HG02973 (cell line): Measurements from ENCODE around the gene SMYD2.

ENCODE experiments used
- ATAC-seq: cut with Tn5 transposase; IDR thresholded peaks from one replicate; pipeline ENCODE4 v1.9.1; 2021; ENCODE audit warnings: moderate library complexity; ENCODE audit not compliant: unreplicated experiment

SMYD2 gene, protein sequence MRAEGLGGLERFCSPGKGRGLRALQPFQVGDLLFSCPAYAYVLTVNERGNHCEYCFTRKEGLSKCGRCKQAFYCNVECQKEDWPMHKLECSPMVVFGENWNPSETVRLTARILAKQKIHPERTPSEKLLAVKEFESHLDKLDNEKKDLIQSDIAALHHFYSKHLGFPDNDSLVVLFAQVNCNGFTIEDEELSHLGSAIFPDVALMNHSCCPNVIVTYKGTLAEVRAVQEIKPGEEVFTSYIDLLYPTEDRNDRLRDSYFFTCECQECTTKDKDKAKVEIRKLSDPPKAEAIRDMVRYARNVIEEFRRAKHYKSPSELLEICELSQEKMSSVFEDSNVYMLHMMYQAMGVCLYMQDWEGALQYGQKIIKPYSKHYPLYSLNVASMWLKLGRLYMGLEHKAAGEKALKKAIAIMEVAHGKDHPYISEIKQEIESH

DNA sequence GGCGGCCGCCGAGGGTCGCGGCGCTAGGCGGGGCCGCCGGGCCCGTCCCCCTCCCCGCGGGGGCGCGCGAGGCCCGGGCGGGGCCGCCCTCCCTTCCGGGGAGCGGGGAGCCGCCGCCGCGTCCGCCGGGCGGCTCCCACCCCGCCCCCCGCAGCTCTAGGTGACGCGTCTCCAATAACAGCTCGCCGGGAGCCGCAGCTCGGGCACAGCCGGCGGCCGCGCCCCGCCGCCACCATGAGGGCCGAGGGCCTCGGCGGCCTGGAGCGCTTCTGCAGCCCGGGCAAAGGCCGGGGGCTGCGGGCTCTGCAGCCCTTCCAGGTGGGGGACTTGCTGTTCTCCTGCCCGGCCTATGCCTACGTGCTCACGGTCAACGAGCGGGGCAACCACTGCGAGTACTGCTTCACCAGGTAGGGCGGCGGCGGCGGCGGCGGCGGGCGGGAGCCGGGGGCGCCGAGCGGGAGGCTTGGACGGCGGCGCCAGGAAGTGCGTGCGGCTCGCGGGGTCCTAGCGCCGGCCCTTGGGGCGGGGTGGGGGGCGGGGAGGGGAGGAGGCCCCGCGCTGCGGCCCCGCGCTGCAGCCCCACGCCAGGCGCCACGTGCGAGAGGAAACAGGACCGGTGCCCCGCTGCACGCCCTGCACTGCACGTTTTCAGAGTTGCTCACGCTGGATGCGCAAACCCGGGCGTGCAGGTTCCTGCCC, at the start of gene SMYD2:
SMYD2 (plus strand) TSS at position 139 of the 699 bp plus-strand sequence; CDS start at position 235, 96 bp downstream.
- peak; percentile 70 for ATAC-seq

DNA sequence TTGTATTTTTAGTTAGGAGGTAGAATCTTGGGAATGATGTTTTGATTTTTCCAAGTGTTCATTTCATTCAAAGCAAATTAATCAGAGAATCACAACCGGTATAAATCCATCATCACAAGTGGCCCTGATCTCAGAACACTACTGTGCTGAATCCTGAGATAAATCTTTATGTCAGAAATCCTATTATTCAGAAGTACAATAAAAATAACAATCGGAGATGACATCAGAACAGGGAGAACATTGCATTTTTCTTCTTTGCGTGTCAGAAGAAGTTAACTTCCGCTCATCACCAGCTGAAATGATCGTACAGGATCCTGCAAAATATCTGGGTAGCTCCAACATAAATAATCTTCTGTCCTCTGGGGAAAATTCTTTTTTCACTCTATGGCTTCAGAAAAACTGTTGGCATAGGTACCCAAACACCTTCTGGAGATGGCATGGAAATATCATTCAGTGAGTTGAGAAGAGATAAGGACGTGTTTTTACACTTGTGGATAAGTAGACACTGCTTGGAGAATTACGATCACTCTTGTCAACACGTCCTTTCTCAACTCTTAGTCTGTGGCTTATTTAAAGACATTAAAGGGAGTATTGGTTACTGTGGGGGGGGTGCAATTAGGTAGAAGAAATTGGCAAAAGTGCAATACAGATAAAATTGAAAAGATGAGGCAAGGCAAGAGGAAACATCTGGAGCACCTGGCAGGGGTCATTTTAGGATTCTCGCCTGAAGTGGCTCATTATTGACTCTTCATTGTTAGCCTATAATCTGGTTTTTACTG, 46.9 kb upstream of the SMYD2 start:
- ATAC-seq: no peak

DNA sequence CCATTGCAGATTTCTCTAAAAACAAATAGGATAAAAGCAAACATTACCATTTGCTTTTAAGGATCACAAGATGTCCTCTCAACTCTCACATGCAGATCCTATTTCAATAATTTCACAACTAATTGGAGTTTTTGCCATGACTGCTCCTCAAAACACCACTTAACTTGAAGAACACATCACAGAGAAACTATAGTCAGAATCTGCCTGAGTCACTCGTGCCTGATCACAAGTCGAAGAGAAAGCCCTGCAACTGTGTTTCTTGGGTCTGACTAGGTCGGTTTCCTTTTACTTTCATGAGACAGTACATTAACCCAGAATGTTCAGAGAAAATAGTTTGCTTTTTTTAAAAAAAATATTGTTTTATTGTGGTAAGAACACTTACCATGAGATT, 46.3 kb upstream of the SMYD2 start:
- ATAC-seq: no peak

DNA sequence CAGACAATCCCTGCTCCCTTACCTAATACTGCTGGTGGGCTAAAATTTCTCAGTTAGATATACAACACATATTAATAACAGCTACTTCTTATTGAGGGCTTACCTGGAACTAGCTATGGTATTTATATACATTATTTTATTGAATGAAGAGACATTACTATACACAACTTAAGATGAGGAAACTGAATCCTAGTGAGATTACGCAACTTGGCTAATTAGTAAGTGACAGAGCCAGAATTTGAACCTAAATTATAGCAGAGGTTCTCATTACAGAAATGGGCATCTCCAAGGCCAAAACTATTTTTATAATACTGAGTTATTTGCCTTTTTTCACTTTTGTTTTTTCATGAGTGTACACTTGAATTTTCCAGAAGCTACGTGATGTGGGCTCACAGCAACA, 44.5 kb upstream of the SMYD2 start:
- ATAC-seq: no peak

DNA sequence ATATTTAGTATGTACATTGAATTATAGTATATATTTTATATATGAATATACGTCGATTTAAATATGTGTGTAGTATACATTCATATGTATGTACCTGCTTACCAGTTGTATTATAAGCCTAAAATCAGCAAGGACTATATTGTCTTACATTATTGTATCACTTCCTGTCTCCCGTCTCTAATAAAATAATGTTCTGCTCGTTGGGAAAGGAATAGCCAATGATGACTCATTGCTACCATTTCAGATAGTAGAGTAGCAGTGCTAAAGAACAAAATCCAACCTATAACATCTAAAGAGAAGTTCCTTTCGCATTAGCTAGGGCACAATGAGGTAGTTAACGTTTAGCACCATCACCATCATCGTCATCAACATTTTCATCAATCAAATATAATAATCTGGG, 39.9 kb upstream of the SMYD2 start:
- no peak for ATAC-seq

DNA sequence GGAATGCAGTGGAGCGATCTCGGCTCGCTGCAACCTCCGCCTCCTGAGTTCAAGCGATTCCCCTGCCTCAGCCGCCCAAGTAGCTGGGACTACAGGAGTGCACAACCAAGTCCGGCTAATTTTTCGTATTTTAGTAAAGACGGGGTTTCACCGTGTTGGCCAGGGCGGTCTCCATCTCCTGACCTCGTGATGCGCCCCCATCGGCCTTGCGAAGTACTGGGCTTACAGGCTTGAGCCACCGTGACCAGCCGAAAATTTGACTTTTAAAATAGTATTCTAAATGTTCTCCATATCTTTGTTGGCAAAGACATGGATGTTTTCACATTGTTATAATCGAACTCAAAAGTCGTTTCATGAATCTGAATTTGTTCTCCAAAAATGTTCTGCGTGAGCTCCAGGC, 36.7 kb upstream of the SMYD2 start:
- ATAC-seq: no peak

DNA sequence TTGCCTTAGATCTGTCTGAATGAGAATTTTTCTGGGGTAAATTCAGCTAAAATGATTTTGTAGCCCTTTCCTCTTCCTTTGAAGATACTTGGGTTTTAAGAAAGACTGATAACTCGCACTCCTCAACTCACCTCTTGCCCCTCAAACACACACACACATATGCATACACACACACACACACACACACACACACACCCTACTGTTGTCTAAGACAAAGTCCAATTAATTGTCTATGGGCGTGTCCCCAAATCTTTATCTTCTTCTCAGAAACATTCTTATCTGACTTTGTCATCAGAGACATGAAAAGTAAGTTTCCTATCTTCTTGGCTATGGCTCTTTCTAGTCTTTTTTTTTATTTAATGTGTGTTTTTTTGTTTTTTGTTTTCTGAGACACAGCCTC, 36.1 kb upstream of the SMYD2 start:
- ATAC-seq: no peak

DNA sequence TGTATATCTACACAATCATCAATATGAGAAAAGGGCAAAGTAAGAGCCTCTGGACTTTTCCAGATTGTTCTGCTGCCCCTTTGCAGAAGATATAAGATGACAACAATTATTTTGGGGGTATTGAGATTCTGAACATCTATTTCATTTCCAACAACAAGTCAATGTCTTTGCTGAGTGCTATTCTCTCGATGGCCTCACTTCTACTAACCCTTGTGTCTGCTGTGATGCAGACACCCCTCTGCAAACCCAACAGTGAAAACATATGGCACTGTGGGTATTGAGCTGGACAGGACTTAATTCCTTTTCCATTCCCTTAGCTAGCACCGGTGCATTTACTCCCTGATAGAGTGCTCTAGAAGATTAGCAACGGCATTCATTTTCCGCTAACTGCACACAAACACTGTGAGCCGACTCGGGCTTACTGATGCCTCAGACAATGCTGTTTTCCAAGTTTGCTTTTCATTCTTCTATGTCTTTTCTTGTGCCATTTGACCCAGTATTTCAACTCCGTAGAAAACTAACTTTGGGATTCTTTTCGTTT, 33.4 kb upstream of the SMYD2 start:
- ATAC-seq: no peak

DNA sequence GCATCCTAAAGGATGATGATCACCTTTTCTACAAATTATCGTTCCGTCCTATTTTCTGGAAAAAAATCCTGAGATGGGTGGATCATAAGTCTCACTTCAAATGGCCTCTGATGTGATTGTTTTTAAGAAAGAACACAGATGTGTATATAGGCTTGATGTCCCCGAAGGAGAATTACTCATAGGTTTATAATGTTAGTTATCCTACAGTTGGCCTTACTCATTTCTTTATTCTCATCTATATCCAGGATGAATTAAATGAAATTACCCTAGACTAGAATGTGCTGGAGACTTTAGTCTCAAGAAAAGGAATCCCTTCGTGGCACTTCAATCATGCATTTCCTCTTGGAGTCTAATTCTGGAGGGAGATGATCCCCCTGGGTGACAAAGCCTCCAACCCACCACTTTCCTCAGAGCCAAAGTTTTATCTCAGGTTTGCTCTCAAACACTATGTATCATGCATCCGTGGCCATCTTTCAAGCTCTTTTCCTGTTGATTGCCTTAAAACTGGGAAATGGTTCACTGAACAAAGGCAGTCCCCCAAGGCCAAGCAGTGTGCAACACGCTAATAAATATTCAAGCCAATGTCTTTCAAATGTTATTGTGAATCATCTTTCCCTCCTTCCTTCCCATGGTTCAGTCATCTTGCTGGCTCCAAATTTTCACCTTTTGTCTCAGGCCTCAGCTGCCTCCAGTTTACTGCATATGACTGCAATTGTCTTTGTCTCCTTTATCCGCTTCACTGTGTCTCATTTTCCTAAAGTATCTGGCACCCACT, 32.5 kb upstream of the SMYD2 start:
- no peak for ATAC-seq

DNA sequence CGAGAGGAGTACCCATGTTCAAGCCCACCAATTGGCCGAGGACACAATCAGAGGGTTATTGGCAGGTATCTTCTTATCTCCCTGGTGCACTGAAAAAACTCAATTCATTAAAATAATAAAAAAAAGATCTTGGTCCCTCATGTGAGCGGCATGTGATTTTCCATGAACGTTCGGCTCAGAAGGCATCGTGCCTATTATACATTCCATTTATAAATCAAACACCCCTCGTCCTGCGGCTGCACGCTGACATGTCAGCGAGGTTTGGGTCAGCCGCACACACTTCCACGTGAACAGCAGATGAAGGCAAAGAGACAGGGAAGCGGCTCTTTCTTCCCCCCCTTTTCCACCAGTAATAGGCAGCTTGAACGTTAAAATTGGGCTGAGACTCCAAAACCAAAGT, 31.3 kb upstream of the SMYD2 start:
- no peak for ATAC-seq

DNA sequence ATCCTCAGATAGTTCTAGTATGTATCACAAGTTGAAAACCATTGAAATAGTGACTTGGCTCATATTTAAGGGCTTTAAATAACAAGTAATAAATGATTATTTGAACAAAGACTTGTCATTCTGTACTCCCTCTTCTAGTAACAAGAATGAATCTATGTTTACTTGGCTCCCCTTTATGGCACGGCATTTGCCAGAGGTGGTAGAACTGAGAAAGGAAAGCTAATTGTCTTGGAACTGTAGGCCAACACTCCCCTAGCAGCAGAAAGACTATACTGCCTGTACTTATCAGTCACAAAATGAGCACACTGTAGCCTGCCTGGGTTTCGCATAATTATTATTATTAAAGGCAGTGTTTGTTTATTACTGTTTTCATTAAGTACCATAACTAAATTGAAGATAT, 29.6 kb upstream of the SMYD2 start:
- ATAC-seq: no peak

DNA sequence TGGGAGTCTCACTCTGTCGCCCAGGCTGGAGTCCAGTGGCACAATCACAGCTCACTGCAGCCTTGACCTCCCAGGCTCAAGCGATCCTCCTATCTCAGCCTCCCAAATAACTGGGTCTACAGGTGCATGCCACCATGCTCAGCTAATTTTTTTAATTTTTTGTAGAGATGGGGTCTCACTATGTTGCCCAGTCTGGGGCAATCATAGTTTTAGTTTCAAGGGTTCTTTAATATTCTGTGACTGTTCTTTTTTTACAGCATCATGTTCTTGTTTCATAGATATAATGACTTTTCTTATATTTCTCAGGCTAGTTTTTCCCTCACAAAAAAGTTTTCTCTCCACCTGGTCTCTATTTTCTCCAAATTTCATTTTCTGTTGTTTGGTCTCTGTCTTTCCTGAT, 25.4 kb upstream of the SMYD2 start:
- ATAC-seq: no peak

DNA sequence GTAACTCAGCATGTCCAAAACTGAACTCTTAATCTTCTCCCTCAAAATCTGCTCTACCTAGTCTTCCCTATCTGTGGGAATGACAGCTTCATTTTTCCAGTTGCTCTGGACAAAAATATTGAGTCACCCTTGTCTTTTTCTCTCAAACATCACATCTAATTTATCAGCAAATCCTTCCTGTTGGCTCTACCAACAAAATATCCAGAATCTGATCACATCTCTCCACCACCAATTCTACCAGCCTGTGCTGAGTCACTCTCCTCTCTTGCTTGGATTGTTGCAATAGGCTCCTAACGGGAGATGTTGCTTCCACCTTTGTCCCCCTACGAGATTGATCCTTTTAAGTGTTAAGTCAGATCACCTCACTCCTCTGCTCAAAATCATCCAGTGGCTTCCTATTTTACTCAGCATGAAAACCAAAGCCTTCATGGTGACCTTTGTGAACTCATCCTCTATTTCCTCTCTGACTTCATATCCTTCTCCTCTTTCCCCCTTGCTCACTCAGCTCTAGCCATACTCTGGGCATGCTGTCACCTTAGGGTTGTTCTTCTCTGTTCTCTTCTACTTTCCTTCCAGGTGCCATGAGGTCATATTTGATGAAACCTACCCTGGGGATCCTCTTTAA, 21.5 kb upstream of the SMYD2 start:
- no peak for ATAC-seq

DNA sequence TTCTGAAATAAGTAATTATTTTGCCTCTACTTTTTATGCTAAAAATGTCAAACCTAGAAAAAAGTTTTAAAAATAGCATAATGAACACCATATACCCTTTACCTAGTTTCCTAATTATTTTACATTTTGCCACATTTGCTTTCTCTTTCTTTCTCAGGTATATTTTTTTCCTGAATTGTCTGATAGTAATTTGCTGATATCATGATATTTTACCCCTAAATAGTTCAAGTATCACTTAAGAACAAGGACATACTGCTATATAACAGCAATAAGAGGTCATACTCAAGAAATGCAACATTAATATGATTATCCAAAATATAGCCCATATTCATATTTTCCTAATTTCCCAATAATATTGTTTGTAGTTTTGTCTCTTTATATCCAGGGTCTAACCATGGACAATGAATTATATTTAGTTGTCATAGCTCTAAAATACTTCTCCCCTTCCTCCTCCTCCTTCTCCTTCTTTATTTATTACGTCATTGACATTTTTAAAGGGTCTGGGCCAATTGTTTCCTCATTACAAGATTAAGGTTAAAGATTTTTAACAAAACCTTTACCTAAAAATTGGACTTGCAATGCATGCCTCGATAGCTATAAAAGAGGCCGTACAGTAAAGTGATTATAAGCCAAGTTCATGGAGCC, 20.3 kb upstream of the SMYD2 start:
- ATAC-seq: no peak

DNA sequence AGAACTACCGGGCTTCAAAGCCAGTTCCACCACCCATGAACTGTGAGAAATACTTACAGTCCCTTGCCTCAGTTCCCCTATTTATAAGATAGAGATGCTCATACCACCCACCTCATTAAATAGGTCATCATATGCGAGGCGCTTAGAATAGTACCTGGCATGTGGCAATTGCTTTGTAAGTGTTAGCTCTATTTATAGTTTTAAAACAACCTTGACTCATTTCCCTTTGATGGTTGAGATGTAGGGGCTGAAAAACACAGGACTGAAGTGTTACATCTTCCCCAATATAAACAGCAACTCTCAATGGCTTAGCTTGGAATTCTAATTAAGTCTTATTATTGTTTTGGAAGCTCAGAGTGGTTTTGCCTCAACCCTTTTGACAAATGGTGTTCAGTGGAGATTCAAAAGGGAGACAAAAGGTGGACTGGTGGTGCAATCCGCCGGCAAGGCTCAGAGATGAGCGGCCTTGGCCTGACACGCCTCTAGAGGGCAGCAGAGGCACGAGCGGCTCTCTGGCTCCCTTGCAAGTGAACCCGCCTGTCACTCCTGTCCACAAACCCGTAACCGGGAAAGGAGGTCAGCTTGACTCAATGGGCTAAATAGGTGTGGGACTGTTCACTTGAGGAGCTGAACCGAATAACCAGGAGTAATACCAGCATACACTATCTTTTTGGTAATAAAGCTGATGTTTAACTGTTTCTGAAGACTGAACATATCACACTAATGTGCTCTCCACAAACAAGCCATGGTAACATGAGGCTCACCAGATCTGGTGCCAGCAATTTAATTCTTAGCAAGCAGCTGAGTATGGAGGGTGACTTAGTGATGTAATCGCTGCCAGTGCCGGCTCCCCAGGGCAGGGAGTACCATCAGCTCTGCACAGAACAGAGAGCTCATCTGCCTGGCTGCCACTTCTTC, 19.5 kb upstream of the SMYD2 start:
- peak; percentile 95 for ATAC-seq

DNA sequence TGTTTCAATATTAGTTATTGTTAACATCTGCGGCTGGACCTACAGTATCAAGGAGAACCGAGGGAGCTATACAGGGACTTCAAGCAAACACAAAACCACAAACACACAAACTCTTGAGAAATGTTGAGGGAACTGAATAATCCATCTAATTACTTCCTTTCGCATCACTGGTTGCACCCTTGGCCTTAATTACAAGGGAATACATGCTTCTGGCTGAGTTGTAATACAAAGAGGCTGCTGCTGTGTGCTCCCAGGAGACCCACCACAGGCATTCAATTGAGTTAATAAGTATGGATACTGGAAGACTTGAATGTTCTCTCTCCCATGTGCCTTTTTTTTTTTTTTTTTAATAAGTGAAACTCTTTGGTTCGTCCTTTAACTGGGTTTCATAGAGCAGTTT, 16.8 kb upstream of the SMYD2 start:
- no peak for ATAC-seq

DNA sequence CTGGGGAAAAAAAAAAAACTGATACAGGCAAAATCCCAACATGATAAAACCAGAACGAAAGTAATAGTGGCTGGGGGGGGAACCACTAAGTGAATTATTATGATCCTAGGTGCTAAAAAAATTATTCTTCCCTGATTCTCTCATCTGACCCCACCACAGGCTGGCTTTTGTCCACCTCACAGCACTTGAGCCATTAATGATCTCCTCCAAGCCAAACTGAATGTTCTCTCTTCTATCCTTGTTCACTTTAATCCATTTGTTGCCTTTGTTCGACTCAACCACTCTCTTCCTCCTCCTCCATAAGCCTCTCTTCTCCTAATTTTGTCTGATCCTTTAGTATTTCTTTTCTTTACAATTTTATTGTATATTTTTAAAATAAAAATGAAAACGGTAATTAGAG, 16.0 kb upstream of the SMYD2 start:
- ATAC-seq: no peak

DNA sequence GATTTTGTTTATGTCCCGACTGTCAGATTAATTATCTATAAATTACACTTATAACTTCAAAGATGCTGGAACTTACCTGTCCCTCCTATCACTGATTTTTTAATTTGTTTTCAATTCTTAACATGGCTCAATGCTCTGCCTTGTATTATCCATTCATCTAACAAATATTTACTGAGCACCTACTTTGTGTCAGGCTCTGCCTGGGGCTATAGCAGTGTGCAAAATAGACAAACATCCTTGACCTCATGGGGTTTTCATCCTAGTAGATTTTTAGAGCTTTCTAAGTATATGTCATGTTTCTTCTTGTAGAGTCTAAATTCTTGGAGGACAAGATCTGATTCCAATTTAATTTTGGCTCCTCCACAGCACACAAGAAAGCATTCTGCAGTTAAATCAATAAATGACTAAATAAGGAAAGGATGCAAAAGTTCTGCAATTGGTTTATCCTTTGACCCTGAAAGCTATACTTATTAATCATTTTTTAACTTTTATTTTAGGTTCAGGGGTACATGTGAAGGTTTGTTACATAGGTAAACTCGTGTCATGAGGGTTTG, 10.8 kb upstream of the SMYD2 start:
- ATAC-seq: no peak
